ENCODE measurements around the gene TCF25. TPM values are rescaled to one million over a fixed set of nuclear protein-coding genes. Genes with fewer than 3 reads are reported as not detected.

TCF25 gene
- polyA plus RNA-seq, 1 donor: 100 TPM

Other genes with a start within 250 kb of the TCF25 start
- 56.7 TPM for gene CHMP1A, start 215.9 kb upstream of the TCF25 start, polyA plus RNA-seq (ENCODE audit: insufficient read length)
- 4.3 TPM for gene SPATA33, start 215.8 kb upstream of the TCF25 start, polyA plus RNA-seq (ENCODE audit: insufficient read length)
- 50.4 TPM for gene CDK10, start 186.9 kb upstream of the TCF25 start, polyA plus RNA-seq (ENCODE audit: insufficient read length)
- gene SPATA2L, start 171.9 kb upstream of the TCF25 start, polyA plus RNA-seq (ENCODE audit: insufficient read length): 1.9 TPM
- gene VPS9D1, start 152.7 kb upstream of the TCF25 start, polyA plus RNA-seq (ENCODE audit: insufficient read length): 10.8 TPM
- gene ZNF276, start 152.1 kb upstream of the TCF25 start, polyA plus RNA-seq (ENCODE audit: insufficient read length): 22.1 TPM
- 11.1 TPM for gene FANCA, start 56.9 kb upstream of the TCF25 start, polyA plus RNA-seq (ENCODE audit: insufficient read length)
- gene SPIRE2, start 45.1 kb upstream of the TCF25 start, polyA plus RNA-seq (ENCODE audit: insufficient read length): 2.5 TPM
- 2.2 TPM for gene MC1R, start 45.3 kb downstream of the TCF25 start, polyA plus RNA-seq (ENCODE audit: insufficient read length)
- gene TUBB3, start 49.8 kb downstream of the TCF25 start, polyA plus RNA-seq (ENCODE audit: insufficient read length): 6.1 TPM
- 32.9 TPM for gene DEF8, start 75.2 kb downstream of the TCF25 start, polyA plus RNA-seq (ENCODE audit: insufficient read length)
- 9.2 TPM for gene DBNDD1, start 145.9 kb downstream of the TCF25 start, polyA plus RNA-seq (ENCODE audit: insufficient read length)
- gene PRDM7, start 203.7 kb downstream of the TCF25 start, polyA plus RNA-seq (ENCODE audit: insufficient read length): not detected

Measured in forelimb muscle (tissue), 1 donor.